DND-41 (cell line): ENCODE data around the gene PSAP.

Experiments
- CTCF ChIP-seq: IDR thresholded peaks from 2 replicates; pipeline ENCODE4 v1.5.1; 2012; ENCODE audit warnings: borderline replicate concordance, low read length, moderate library complexity, mild to moderate bottlenecking; ENCODE audit not compliant: poor library complexity, severe bottlenecking; ENCODE audit errors: extremely low read depth
- EZH2 ChIP-seq: IDR thresholded peaks from 3 replicates; pipeline ENCODE4 v1.6.1; 2012; ENCODE audit warnings: borderline replicate concordance, low read depth, mild to moderate bottlenecking, moderate library complexity, low read length, inconsistent platforms; ENCODE audit not compliant: severe bottlenecking

GRCh38 chr10:71766717-71767419 is 84.2 kb downstream of the PSAP start:
- TF ChIP-seq CTCF = no peak
- no peak for TF ChIP-seq EZH2
